Skin epidermis (tissue), 12 donors: ENCODE results near the gene RASA3.

Source experiments
- H3K27ac ChIP-seq, 21 experiments: fragments of 200-600 bp; sonication (generic) in 11 of 21; one replicate each; pipeline ENCODE4 v1.5.0; 2020; ENCODE audit warnings: mild to moderate bottlenecking in 3 of 21, inconsistent platforms in 2 of 21, moderate library complexity in 2 of 21
- H3K4me3 ChIP-seq, 7 experiments: fragments of 200-600 bp; sonication (generic) in 2 of 7; one replicate each; pipeline ENCODE4 v1.5.0; 2020; ENCODE audit warnings: inconsistent platforms in 2 of 7, mild to moderate bottlenecking in 2 of 7, moderate library complexity in 1 of 7

RASA3 gene

GRCh38 chr13:113943821-113944565 is 188.4 kb downstream of the RASA3 start:
- no peak overlapping the region for H3K27ac ChIP-seq

GRCh38 chr13:113942591-113943103 is 189.8 kb downstream of the RASA3 start:
- no peak overlapping the region for H3K27ac ChIP-seq
- H3K4me3 ChIP-seq: no peak overlapping the region

More at GRCh38 chr13:113943821-113944565, 188.4 kb downstream of the RASA3 start:
- no peak overlapping the region for H3K4me3 ChIP-seq

- Histone ChIP-seq H3K4me3 (no peak overlapping the region), H3K27ac (no peak overlapping the region)
Measured at GRCh38 chr13:113941571-113942191, 190.7 kb downstream of the RASA3 start.

DNA sequence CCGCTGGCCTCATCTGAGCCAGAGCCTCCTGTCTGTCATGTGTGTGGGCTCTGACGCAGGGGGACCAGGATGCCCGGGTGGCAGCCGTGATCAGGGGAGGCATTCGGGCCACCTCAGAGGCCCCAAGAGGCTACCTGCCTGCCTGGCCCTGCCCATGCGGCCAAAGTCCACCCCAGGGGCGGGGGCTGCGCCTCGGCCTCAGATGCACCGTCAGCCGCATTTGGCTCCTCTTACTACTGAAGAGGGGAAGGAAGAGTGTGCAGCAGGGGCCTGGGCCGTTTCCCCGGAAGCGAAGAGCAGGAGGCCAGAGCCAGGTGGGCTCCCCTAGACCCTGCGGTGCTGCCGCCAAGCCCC is 192.5 kb downstream of the RASA3 start:
- Histone ChIP-seq H3K4me3 (no peak overlapping the region), H3K27ac (no peak overlapping the region)

- Histone ChIP-seq H3K4me3 (no peak overlapping the region), H3K27ac (no peak overlapping the region)
Measured at GRCh38 chr13:113939129-113939943, 193.1 kb downstream of the RASA3 start.

GRCh38 chr13:113938716-113939115 is 193.7 kb downstream of the RASA3 start:
- Histone ChIP-seq H3K27ac (no peak overlapping the region), H3K4me3 (no peak overlapping the region)

- no peak overlapping the region for H3K4me3 ChIP-seq
- no peak overlapping the region for H3K27ac ChIP-seq
Measured at GRCh38 chr13:113938246-113938645, 194.2 kb downstream of the RASA3 start.

DNA sequence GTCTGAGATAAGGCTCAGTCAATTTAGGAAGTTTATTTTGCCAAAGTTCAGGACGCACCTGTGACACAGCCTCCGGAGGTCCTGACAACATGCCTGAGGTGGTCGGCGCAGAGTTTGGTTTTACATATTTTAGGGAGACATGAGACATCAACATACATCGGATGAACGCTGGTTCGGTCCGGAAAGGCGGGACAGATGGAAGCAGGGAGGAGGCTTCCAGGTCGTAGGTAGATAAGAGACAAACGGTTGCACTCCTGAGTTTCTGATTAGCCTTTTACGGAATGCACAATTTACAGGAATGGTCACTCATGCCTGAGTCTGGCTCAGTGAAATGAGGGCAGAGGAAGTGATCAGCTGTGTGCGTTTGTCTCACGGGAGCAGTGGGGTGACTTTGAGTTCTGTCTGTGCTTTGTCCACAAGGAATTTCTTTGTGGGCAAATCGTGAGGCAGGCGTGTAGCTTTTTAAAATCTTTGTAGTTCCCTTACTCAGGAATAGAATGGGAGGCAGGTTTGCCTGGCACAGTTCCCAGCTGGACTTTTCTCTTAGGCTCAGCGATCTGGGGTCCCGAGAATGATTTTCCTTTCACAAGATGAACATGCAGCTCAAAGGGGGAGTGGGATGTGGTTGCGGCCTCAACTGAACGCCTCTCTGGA is 194.8 kb downstream of the RASA3 start:
- Histone ChIP-seq H3K27ac (no peak overlapping the region), H3K4me3 (no peak overlapping the region)

DNA sequence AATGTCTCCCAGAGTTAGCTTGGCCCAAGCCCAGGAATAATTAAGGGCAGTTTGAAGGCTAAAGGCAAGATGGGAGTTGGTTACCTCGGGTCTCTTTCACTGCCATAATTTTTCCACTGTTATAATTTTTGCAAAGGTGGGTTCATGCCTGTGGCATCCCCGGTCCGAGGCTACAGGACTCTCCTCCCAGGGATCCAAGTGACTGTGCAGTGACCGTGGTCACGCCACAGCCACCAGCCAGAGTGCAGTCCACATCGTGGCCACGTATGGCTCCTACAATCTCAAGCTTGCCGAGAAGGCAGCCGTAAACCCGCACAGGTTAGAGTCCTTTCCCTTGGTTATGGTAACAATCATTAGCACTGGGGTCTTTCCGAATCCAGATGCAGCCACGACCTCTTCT is 195.3 kb downstream of the RASA3 start:
- Histone ChIP-seq H3K4me3 (no peak overlapping the region), H3K27ac (no peak overlapping the region)

- H3K27ac ChIP-seq: no peak overlapping the region
- no peak overlapping the region for H3K4me3 ChIP-seq
Measured at GRCh38 chr13:113936166-113936965, 196.1 kb downstream of the RASA3 start.

GRCh38 chr13:113935001-113935844 is 197.2 kb downstream of the RASA3 start:
- no peak overlapping the region for H3K4me3 ChIP-seq
- no peak overlapping the region for H3K27ac ChIP-seq

GRCh38 chr13:113934576-113934975 is 197.8 kb downstream of the RASA3 start:
- no peak overlapping the region for H3K27ac ChIP-seq
- no peak overlapping the region for H3K4me3 ChIP-seq

DNA sequence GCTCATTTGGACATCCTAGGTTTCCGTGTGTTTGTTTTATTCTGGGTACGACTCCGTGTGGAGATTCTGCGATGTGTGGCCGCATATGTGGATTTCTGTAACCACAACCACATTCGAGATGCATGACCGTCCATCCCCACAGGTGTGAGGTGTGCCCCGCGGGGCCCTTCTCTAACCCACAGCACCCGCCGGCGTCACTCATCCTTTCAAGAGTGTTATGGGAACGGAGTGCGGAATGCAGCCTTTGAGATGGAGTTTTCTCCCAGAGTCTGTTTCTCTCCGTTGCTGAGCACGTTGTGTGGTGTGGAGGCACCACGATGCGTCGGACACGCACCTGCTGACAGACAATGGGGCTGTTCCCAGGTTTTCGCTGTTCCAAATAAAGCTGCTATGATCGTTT is 198.5 kb downstream of the RASA3 start:
- H3K4me3 ChIP-seq: no peak overlapping the region
- H3K27ac ChIP-seq: no peak overlapping the region

- Histone ChIP-seq H3K4me3 (no peak overlapping the region), H3K27ac (no peak overlapping the region)
Measured at GRCh38 chr13:113931841-113932459, 200.5 kb downstream of the RASA3 start.

DNA sequence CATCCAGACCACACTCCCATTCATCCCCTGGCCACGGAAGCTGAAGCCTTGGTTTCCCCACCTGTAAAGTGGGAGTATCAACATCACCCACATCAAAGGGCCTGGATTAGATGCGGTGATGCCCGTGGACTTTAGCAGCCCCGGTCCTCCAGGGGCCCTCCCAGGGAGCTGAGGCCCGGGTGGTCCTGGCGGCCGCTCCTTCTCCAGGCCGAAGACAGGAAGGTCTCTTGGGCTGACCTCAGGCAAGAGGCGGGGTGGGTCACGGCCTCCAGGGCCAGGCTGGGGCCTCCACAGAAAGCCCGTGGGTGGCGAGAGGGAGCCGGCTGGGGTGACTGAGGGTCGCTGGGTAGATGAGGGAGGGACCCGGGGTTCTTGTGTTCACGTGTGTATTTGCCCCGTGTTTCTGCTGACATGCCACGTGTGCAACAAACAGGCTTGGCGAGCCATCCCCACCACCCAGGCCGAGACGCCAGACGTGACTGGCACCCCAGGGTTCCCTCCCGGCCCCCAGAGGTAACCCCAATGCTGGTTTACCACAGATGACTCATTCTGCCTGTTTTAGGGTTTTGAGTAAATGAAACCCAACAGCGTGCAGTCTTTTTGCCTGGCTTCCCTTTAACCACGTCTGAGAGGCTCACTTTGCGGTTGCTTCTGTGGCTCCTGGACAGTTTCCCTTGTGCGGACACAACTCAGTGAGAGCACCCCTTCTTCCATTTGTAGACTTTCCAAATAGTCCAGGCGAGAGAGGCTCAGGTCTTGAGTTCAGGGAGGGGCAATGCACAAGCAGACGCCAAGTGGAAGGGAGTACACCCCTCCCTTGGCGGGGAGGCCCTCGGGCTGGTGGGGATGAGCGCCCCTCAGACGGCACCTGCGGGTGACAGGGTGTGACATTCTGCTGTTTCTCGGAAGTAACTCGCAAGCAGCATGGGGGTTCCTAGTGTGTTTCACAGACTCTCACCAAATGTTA is 201.5 kb downstream of the RASA3 start:
- H3K4me3 ChIP-seq: no peak overlapping the region
- H3K27ac ChIP-seq: no peak overlapping the region

- H3K27ac ChIP-seq: peak overlapping the region in 4 of 21 experiments; percentile 26 to 73 (median 36)
- H3K4me3 ChIP-seq: no peak overlapping the region
Measured at GRCh38 chr13:113929628-113930615, 202.5 kb downstream of the RASA3 start.
